ENCODE measurements around the gene COA3.
A peak's percentile ranks its signal among the peaks of the same experiment; 100 is the strongest.

Gene COA3, protein sequence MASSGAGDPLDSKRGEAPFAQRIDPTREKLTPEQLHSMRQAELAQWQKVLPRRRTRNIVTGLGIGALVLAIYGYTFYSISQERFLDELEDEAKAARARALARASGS

DNA sequence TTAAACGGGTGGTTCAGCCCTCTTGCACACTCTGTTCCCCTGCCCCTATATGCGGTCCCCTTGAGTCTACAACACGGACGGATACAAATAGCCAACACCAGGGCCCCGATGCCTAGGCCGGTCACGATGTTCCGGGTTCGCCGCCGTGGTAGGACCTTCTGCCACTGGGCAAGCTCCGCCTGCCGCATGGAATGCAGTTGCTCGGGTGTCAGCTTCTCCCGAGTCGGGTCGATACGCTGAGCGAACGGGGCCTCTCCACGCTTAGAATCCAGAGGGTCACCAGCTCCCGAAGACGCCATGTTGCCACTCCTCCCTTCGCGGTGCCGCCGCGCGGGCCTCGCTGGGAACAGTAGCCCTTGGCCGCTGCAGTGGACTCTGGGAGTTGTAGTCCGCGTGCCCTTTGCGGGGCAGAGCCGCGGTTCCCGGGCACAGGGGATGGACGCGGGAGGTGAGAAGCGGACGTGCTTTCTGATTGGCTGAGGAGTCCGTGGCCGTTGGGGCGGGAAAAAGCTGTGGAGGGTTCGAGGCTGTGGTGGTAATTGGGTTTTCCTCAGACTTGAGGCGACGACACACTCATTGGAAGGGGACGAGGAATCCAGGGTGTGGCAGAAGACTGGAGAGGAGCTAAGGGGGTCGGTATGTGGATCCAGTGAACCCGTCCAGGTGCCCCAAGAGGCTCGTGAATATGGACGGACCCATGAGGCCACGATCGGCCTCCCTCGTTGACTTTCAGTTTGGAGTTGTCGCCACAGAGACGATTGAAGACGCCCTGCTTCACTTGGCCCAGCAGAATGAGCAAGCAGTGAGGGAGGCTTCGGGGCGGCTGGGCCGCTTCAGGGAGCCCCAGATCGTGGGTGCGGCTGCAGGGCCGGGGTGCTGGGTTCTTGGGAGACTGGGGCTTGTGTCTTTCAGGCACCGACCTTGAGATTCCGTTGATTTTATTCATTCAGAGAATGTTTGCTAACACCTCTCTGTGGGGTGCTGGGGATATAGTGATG lies at the start of gene COA3, which contains the start of gene CNTD1:
COA3 (minus strand) TSS at position 322 of the 998 bp plus-strand sequence; CDS start at position 299, 23 bp downstream.
CNTD1 (plus strand) TSS at position 479 of the 998 bp plus-strand sequence; CDS start at position 686, 207 bp downstream.
- H3K4me3 ChIP-seq: peak within 1 kb of the TSS; percentile 69 to 93 (median 79)
- peak within 1 kb of the TSS; percentile 35 to 86 (median 79) for H3K27ac ChIP-seq

DNA sequence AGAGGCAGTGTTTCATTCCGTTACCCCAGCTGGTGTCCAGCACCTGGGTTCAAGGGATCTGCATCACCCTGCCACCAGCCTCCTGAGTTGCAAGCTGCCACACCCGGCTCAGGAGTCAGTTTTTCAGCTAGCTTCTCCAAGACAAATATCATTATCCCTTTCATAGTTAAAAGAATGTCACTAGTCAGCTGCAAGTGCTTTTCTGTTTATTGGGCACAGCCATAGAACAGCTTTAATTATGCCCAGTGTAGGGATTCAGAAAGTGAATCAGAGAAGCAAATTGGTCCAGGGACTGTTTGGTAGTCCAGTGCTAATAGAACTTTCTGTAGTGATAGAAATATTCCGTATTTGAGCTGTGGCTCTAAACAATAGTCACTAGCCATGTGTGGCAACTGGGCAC lies 49.6 kb upstream of the COA3 start:
- Histone ChIP-seq H3K4me3 (no peak overlapping the region), H3K27ac (no peak overlapping the region)

DNA sequence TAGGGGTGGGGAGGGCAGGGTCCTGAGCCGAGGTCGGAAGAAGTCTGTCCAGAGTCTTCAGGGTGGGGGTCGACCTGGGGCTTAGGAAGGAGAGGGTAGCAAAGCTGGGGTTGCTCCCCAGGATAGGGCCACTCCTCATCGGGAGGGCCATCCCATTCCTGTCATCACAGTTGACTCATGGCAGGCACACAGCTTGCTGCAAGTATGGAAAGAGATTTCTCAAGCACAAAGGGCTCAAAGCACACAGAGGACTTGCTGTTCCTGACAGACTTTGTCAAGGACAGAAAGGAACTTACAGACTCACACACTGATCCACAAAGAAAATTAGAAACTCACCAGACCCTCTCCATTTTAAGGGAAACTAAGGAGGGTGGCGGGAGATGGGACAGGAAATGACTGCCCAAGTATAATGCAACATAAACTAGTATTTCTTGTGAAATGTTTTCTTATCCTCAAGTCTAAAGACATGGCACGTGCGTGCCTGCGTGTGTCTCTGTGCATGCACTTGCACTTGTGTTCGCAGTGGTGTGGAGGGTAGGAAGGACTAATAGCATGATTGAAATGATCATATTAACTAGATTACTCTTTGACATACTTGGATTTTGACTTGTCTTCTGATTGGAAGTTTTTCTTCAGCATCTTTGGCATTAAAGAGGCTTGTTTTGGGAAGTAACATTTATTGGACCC lies 48.2 kb upstream of the COA3 start:
- Histone ChIP-seq H3K27ac (peak overlapping the region in 10 of 21 experiments; percentile 3 to 64 (median 34)), H3K4me3 (no peak overlapping the region)

DNA sequence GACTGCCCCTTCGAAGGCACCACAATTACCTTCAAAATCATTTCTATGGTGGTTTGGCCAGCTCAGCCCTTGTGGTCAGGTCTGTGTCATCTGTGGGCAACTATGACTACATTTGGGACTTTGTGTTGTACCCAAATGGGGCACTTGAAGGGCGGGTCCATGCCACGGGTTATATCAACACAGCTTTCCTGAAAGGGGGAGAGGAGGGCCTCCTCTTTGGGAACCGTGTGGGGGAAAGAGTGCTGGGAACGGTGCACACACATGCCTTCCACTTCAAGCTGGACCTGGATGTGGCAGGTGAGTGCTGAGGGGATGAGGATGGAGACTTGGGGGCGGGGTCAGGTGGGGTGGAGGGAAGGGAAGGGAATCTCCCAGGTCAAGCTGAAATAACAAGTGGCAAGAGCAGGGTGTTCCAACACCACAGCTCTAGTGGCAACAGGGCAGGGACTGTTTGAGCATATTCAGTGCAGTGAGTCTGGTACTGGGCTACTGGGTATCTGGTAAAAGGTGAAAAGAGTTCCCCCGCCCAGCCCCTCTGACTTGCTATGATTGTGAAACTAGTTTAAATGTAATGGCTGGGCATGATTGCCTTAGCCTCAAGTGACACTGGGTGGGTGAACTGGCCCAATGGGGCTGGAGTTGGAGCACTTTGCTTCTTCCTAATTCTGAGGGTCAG lies 47.6 kb upstream of the COA3 start:
- H3K27ac ChIP-seq: peak overlapping the region in 9 of 21 experiments; percentile 3 to 64 (median 38)
- no peak overlapping the region for H3K4me3 ChIP-seq

DNA sequence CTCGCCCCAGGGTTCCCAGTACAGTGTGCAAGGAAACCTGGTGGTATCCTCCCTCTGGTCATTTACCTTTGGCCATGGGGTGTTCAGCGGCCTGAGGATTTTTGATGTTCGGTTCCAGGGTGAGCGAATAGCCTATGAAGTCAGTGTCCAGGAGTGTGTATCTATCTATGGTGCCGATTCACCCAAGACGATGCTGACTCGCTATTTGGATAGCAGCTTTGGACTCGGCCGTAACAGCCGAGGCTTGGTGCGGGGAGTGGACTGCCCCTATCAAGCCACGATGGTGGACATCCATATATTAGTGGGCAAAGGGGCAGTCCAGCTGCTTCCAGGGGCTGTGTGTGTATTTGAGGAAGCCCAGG lies 47.0 kb upstream of the COA3 start:
- Histone ChIP-seq H3K27ac (peak overlapping the region in 1 of 21 experiments; percentile 64), H3K4me3 (no peak overlapping the region)

DNA sequence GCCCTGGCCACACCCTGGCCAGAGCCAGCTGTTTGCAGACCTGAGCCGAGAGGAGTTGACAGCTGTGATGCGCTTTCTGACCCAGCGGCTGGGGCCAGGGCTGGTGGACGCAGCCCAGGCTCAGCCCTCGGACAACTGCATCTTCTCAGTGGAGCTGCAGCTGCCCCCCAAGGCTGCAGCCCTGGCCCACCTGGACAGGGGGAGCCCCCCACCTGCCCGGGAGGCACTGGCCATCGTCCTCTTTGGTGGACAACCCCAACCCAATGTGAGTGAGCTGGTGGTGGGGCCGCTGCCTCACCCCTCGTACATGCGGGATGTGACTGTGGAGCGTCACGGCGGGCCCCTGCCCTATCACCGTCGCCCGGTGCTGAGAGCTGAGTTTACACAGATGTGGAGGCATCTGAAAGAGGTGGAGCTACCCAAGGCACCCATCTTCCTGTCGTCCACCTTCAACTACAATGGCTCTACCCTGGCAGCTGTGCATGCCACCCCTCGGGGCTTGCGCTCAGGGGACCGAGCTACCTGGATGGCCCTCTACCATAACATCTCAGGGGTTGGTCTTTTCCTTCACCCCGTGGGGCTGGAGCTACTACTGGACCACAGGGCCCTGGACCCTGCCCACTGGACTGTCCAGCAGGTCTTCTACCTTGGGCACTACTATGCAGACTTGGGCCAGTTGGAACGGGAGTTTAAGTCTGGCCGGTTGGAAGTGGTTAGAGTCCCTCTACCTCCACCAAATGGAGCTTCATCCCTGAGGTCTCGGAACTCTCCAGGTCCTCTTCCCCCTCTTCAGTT lies 46.5 kb upstream of the COA3 start:
- Histone ChIP-seq H3K4me3 (no peak overlapping the region), H3K27ac (no peak overlapping the region)

DNA sequence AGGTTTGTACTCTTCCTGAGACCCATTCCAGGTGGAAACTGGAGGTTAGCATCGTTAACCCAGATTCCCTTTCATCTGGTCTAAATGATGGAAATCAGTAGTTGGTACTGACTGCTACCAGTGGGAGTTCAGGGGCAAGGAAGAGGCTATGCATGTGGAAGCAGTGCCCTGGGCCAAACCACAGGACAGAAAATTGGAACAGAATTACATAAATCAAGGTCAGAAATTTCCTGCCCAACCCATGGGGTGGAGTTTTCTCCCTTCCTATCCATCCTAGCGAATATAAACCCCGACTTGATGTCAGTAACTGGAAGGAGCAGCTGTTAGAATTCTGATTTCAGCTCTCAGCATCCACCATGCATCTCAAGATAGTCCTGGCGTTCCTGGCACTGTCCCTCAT lies 45.8 kb upstream of the COA3 start, which contains the start of gene AOC2:
AOC2 (plus strand) TSS at position 310 of the 400 bp plus-strand sequence; CDS start at position 357, 47 bp downstream.
- H3K27ac ChIP-seq: peak within 1 kb of the TSS in 3 of 21 experiments; percentile 14 to 24 (median 21)
- H3K4me3 ChIP-seq: no peak within 1 kb of the TSS

DNA sequence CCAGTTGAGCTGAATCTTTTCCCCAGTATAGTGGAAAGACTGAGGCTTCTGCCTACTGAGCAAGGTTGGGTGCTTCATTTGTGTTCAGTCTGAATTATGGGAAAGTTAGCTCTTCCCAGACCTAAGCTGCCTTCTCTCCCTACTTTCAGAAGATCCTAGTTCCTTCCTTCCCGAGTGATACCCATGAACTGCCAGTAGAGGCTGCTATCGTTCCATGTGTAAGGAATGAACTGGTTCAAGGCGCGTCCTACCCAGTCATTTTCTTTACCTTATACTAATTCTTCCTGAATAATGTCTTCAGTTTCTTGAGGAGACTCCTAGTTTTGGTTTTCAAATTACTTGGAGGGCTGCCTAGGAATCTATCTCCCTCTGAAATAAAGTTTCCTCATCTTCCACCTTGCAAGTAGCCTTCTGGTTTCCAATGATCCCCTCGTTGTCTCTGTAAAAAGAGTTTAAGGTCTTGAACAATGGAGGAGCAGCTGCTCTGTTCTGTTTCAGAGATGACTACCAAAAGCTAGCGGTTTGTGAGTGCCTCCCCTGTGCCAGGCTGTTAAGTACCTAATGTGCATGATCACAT lies 44.9 kb upstream of the COA3 start:
- H3K27ac ChIP-seq: peak overlapping the region in 1 of 21 experiments; percentile 14
- no peak overlapping the region for H3K4me3 ChIP-seq

DNA sequence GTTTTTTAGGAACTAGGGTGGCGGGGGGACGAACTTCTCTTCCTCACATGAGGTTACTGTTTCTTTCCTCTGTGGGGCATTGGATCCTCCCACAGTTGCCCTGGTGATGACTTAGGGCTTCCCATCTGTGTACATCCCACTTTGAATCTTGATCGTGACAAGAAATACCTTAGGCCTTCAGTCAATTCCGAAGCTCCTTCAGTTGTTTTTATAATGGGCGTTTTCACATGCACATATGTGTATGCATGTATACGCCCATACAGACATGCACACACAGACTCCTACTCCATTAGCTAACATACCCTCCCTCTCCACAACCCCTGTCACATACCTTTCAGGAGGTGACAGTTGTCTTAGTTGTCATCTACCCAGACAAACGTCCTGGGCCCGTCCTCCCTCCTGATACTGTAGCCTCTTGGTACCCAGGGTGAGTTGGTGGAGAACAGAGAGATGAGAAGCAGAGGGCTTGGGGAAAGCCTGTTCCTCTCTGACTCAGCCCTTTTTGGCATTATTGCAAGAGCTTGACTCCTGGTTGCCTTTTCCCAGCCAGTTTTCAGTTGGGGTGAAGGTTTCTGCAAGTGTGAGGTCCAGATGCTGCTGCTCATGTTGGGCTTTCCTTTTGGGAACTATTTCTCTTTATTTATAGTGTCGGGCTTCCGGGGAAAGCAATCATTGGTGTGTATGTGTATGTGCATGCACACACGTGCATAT lies 43.6 kb upstream of the COA3 start:
- Histone ChIP-seq H3K4me3 (no peak overlapping the region), H3K27ac (no peak overlapping the region)

DNA sequence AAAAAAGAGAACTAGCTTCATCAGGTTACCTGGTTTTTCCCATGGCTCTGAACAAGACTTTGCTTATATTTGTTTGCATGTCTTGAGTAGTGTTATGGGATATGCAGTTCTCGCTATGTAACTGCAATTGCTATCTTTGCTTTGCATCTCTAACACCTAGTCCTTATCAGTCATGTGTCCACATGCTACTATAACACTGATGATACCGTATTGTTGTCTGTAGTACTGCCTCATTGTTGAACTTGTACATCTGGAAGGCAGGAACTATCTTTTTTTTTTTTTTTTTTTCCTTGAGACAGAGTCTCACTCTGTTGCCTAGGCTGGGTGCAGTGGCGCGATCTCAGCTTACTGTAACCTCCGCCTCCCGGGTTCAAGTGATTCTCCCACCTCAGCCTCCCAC lies 37.2 kb upstream of the COA3 start:
- Histone ChIP-seq H3K27ac (no peak overlapping the region), H3K4me3 (no peak overlapping the region)

DNA sequence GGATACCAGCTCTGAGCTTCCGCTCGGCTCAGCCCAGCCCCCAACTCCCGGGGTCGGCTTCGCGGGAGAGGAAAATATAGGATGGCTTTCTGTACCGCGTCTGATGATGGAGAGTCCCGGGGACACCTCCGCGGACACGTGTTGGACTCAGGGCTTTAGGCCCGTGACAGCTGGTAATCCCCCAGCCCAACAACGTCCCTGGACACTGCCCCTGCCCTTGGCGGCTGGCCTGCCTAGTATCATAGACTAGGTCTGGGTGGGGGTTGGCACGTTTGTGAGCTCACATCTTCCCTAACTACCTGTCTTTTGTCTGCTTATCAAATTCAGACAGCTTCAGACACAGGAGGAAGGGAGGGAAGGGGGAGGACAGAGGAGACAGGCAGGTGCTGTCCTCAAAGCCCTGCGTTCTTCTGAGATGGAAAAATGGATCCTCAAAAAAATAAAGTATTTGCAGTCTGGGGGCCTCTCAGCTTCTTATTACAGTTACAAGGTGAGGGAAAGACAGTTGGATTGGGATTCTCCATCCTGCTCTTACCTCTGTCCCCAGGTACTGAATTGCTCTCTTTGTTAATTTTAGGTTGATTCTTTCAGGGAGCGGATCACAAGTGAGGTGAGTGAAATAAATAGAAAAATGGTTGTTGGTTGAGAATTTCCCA lies 35.4 kb upstream of the COA3 start:
- H3K4me3 ChIP-seq: peak overlapping the region; percentile 71 to 98 (median 93)
- peak overlapping the region; percentile 70 to 99 (median 92) for H3K27ac ChIP-seq

DNA sequence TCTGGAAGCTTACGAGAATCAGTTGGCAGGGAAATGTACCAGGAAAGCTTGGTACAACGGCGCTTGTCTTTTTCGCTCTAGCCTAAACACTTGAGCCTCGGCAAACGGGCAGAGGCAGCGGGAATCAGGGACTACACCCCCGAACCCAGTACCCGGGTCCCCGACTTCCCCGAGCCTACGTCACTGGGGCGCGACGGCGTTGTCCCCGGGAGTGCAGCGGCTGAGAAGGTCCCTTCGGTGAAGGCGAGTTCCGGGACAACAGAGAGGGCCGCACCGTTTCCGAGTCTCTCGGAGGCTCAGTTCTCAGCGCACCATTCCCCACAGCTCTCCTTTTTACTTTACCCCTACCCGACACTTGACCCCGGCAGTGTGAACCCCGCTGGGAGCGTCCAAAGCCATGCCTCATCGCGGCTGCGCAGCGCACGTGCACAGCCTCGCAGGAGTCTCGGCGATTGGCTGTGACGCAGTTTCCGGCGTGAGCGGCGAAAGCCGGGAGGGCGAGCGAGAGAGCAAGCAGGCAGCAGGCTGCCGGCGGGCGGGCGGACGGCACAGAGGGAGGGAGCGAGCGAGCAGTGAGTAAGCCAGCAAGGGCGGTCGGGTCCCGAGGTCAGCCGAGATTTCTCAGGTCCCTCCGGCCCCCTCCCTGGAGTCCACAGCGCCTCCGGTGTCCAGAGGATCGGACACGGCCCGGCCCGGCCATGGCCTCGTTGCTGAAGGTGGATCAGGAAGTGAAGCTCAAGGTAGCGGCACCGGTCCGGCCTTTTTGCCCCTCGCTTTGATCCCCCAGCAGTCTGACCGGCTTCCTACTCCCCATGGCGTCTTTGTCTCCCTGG lies 34.6 kb upstream of the COA3 start, which contains the start of gene PSME3:
PSME3 (plus strand) TSS at position 464 of the 833 bp plus-strand sequence; CDS start at position 699, 235 bp downstream.
- Histone ChIP-seq H3K4me3 (peak within 1 kb of the TSS; percentile 71 to 98 (median 93)), H3K27ac (peak within 1 kb of the TSS; percentile 70 to 99 (median 92))

DNA sequence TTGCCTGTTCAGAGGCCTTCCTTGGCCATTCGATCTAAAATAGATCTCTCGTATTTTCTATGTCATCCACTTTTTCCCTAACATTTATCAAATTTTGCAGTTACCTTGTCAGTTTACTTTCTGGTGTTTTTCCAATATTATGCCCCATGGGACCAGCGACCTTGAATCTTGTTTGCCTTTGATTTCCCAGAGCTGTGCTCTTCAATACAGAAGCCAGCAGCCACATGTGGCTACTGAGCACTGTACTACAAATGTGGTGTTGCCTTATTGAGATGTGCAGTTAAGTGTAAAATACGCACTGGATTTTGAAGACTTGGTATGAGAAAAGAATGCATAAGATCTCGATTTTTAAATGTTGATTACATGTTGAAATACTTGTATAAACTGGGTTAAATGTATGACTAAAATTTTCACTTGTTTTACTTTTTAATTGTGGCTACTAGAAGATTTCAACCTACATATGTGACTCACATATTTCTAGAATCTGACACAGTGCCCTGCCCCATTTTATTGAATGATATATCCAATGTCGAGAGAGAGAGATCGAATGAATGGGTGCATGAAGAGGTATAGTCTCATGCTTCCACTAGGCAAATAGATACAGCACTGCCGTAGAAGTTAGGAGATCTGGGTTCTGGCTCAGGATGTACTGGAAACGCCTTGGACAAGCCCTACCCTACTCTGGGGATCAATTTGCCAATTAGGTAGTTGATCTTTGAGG lies 33.9 kb upstream of the COA3 start:
- H3K27ac ChIP-seq: peak overlapping the region; percentile 70 to 99 (median 92)
- peak overlapping the region; percentile 71 to 98 (median 93) for H3K4me3 ChIP-seq

DNA sequence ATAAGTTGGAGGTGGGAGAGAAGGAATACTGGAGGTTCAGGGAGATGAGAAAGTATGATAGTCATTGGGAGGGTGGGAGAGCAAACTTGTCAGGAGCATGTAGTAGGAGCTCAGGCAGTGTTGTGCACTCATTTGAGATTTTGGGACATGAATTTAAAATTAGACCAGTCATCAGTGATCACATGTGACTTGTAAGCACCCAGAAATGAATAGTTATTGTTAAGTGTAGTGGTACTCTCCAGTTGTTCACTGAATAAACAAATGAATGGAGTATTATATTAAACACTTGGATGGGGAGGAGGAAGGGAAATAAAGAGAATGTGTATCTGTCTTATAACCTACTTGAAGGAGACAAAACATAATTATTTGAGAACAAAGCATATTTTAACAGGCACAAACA lies 32.5 kb upstream of the COA3 start:
- Histone ChIP-seq H3K4me3 (no peak overlapping the region), H3K27ac (no peak overlapping the region)

DNA sequence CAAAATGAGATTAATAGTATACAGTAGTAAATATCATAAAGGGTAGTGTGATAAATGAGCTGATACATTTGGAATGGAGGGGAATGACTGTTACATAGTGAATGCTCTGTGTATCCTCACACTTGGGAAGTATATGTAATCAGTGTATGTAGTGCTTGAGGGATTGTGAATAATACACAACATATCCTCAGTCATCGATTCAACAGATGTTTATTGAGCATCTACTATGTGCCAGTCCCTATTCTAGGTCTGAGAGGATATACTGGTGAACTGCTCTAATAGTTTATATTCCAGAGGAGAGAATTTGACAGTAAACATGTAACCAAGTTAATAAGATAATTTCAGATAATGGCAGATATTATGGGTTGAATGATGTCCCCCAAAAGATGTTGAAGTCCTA lies 29.0 kb upstream of the COA3 start:
- no peak overlapping the region for H3K4me3 ChIP-seq
- no peak overlapping the region for H3K27ac ChIP-seq

DNA sequence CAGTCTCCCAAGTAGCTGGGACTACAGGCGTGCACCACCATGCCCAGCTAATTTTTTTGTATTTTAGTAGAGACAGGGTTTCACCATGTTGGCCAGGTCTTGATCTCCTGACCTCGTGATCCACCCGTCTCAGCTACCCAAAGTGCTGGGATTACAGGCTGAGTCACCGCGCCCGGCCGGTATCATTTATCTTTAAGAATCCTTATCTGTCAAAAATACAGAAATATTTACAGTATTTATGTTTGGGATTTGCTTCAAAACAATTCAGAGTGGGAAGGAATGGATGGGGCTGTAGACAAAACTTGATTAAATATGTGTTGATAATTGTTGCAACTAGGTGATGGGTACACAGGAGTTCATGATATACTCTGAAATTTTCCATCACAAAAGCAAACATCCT lies 22.7 kb upstream of the COA3 start:
- Histone ChIP-seq H3K4me3 (no peak overlapping the region), H3K27ac (no peak overlapping the region)
